HepG2 (cell line): ENCODE data around the gene DENND5A. TPM values are rescaled to one million over a fixed set of nuclear protein-coding genes. Genes with fewer than 3 reads are reported as not detected.

Experiments
- ADNP ChIP-seq: sonication (generic); formaldehyde crosslinking; IDR thresholded peaks from 2 replicates; pipeline ENCODE4 v1.4.0; 2020; ENCODE audit warnings: missing genetic modification reagents
- FOXK2 ChIP-seq: fragments of 450-650 bp; IDR thresholded peaks from 2 replicates; pipeline ENCODE4 v1.6.1; 2016
- GTF2F1 ChIP-seq: fragments of 150-350 bp; IDR thresholded peaks from 2 replicates; pipeline ENCODE4 v1.6.1; 2014; ENCODE audit warnings: low read length
- JUN ChIP-seq: sonication (generic); formaldehyde crosslinking; IDR thresholded peaks from 2 replicates; pipeline ENCODE4 v1.4.0; 2020; ENCODE audit warnings: mild to moderate bottlenecking, missing genetic modification reagents
- MAFK ChIP-seq, 2 experiments: IDR thresholded peaks in 1 of 2; conservative IDR thresholded peaks in 1 of 2; 2 replicates each; pipeline ENCODE4 v1.6.1; 2011; ENCODE audit warnings: improper control_type of control experiment in 2 of 2, low read length in 2 of 2
- MTF2 ChIP-seq: sonication (generic); formaldehyde crosslinking; IDR thresholded peaks from 2 replicates; pipeline ENCODE4 v1.5.0; 2020; ENCODE audit warnings: missing genetic modification reagents, borderline replicate concordance
- NPAS2 ChIP-seq: sonication (generic); formaldehyde crosslinking; IDR thresholded peaks from 2 replicates; pipeline ENCODE4 v1.8.0; 2022; ENCODE audit warnings: mild to moderate bottlenecking, missing genetic modification reagents, borderline replicate concordance
- PHF8 ChIP-seq: sonication (generic); formaldehyde crosslinking; IDR thresholded peaks from 2 replicates; pipeline ENCODE4 v1.5.0; 2020; ENCODE audit warnings: missing genetic modification reagents
- POGK ChIP-seq: sonication (generic); formaldehyde crosslinking; conservative IDR thresholded peaks from 2 replicates; pipeline ENCODE4 v1.8.0; 2022; ENCODE audit warnings: mild to moderate bottlenecking, moderate library complexity, missing genetic modification reagents
- PRDM15 ChIP-seq: sonication (generic); formaldehyde crosslinking; IDR thresholded peaks from 2 replicates; pipeline ENCODE4 v1.4.0; 2020; ENCODE audit warnings: missing genetic modification reagents
- TARDBP ChIP-seq: sonication (generic); formaldehyde crosslinking; IDR thresholded peaks from 2 replicates; pipeline ENCODE4 v1.8.0; 2022; ENCODE audit warnings: mild to moderate bottlenecking, missing genetic modification reagents
- ZBTB21 ChIP-seq: sonication (generic); formaldehyde crosslinking; IDR thresholded peaks from 2 replicates; pipeline ENCODE4 v1.4.0; 2020; ENCODE audit warnings: missing genetic modification reagents
- ZBTB33 ChIP-seq: sonication (generic); formaldehyde crosslinking; IDR thresholded peaks from 2 replicates; pipeline ENCODE4 v1.4.0; 2020; ENCODE audit warnings: missing genetic modification reagents
- ZNF124 ChIP-seq: sonication (generic); formaldehyde crosslinking; IDR thresholded peaks from 2 replicates; pipeline ENCODE4 v1.4.0; 2020; ENCODE audit warnings: missing genetic modification reagents
- ZNF207 ChIP-seq: fragments of 450-650 bp; IDR thresholded peaks from 2 replicates; pipeline ENCODE4 v1.6.1; 2016; ENCODE audit warnings: antibody characterized with exemption, borderline replicate concordance
- ZNF263 ChIP-seq: sonication (generic); formaldehyde crosslinking; IDR thresholded peaks from 2 replicates; pipeline ENCODE4 v1.4.0; 2020; ENCODE audit warnings: missing genetic modification reagents
- ZNF550 ChIP-seq: sonication (generic); formaldehyde crosslinking; IDR thresholded peaks from 2 replicates; pipeline ENCODE4 v1.4.0; 2020; ENCODE audit warnings: mild to moderate bottlenecking, missing genetic modification reagents, borderline replicate concordance
- ZNF572 ChIP-seq: sonication (generic); formaldehyde crosslinking; IDR thresholded peaks from 2 replicates; pipeline ENCODE4 v1.5.1; 2020; ENCODE audit warnings: mild to moderate bottlenecking, missing genetic modification reagents
- ZNF614 ChIP-seq: IDR thresholded peaks from 2 replicates; pipeline ENCODE4 v1.6.1; 2018; ENCODE audit warnings: missing biosample characterization, missing genetic modification reagents, inconsistent platforms, borderline replicate concordance
- ZSCAN20 ChIP-seq: sonication (generic); formaldehyde crosslinking; IDR thresholded peaks from 2 replicates; pipeline ENCODE4 v1.4.0; 2020; ENCODE audit warnings: missing genetic modification reagents, mild to moderate bottlenecking, borderline replicate concordance
- polyA plus RNA-seq, 8 experiments: library from polyadenylated mRNA; depleted of rRNA in 3 of 8; stranded (reverse) in 7 of 8; unstranded in 1 of 8; fragments of >200 nt; fragmentation: Illumina TruSeq in 4 of 8; extraction: Trizol in 4 of 8; gene quantifications; 2 replicates each; pipeline versions ENCODE4 v1.2.1 to v1.2.3, GENCODE V29; 2011 to 2016; ENCODE audit warnings: low read depth in 4 of 8, missing spikeins in 1 of 8, mixed read lengths in 1 of 8; ENCODE audit not compliant: insufficient read depth in 1 of 8
- total RNA-seq, 5 experiments: library from RNA; depleted of rRNA; stranded (reverse); fragments of >200 nt; fragmentation: Illumina TruSeq; extraction: Trizol; gene quantifications; 2 replicates each; pipeline ENCODE4 v1.2.3, GENCODE V29; 2016; ENCODE audit warnings: low read depth in 1 of 5

DENND5A gene
- total and polyA plus RNA-seq, 2 of the 13 experiments (the other 11 are each of a cell fraction or from before 2014, with no cell fraction given), result 63.3 to 145 TPM

GRCh38 chr11:9314291-9315077 is 49.3 kb upstream of the DENND5A start, which contains the start of gene TMEM41B (continued):
- TF ChIP-seq PRDM15 (CRISPR knock-in tag) (peak; percentile 48; the same call in 1 of the 2 replicates), ZNF572 (CRISPR knock-in tag) (no peak), ZSCAN20 (CRISPR knock-in tag) (0 out of 2 replicates have a peak, but pooled peaks have one; percentile 9), ZNF124 (CRISPR knock-in tag) (0 out of 2 replicates have a peak, but pooled peaks have one; percentile 2), ZNF550 (no peak), TARDBP (CRISPR knock-in tag) (peak; percentile 51; the same call in 1 of the 2 replicates), PHF8 (CRISPR knock-in tag) (peak; percentile 88), JUN (CRISPR knock-in tag) (peak; percentile 56; the same call in 1 of the 2 replicates), MTF2 (CRISPR knock-in tag) (no peak), ZNF207 (no peak), ZNF614 (peak; percentile 39; the same call in 1 of the 2 replicates), ZBTB33 (0 out of 2 replicates have a peak, but pooled peaks have one; percentile 36), POGK (CRISPR knock-in tag) (peak; percentile 77; the same call in 1 of the 2 replicates), FOXK2 (peak; percentile 4; the same call in 1 of the 2 replicates), ZNF263 (CRISPR knock-in tag) (peak; percentile 30; the same call in 1 of the 2 replicates), NPAS2 (CRISPR knock-in tag) (no peak), ADNP (CRISPR knock-in tag) (no peak), MAFK (conservative IDR thresholded peaks at IDR 0.05 in 1 of 2, IDR thresholded peaks at IDR 0.05 in 1 of 2; ENCODE audit: low read length in 2 of 2) (peak; percentile 68 to 69), ZBTB21 (CRISPR knock-in tag) (peak; percentile 83), GTF2F1 (peak; percentile 77; the same call in 1 of the 2 replicates)
